GM21423 (cell line): ENCODE measurements around the gene CHD1L.
"Not testable (repeated sequence)": the region's sequence is repeated elsewhere in the genome, so short reads cannot be mapped to it uniquely, and the experiment has no call there.

Experiments used
- ATAC-seq: cut with Tn5 transposase; IDR thresholded peaks from one replicate; pipeline ENCODE4 v1.9.1; 2021; ENCODE audit warnings: mild to moderate bottlenecking, moderate library complexity; ENCODE audit not compliant: unreplicated experiment

CHD1L gene

DNA sequence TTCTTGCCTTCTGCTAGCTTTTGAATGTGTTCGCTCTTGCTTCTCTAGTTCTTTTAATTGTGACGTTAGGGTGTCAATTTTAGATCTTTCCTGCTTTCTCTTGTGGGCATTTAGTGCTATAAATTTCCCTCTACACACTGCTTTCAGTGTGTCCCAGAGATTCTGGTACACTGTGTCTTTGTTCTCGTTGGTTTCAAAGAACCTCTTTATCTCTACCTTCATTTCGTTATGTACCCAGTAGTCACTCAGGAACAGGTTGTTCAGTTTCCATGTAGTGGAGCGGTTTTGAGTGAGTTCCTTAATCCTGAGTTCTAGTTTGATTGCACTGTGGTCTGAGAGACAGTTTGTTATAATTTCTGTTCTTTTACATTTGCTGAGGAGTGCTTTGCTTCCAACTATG, 11.5 kb upstream of the CHD1L start:
- not testable (repeated sequence) for ATAC-seq

DNA sequence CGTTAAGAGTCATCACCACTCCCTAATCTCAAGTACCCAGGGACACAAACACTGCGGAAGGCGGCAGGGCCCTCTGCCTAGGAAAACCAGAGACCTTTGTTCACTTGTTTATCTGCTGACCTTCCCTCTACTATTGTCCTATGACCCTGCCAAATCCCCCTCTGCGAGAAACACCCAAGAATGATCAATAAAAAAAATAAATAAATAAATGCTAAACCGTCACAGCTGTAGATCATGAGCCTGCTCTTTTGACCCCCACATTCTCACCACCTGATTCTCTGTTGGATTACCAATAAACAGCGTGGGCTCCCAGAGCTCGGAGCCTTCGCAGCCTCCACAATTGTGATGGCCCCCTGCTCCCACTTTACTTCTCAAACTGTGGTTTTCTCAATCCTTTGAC, 8.6 kb upstream of the CHD1L start:
- not testable (repeated sequence) for ATAC-seq

GRCh38 chr1:147235822-147236221, 6.7 kb upstream of the CHD1L start:
- ATAC-seq, result no peak

DNA sequence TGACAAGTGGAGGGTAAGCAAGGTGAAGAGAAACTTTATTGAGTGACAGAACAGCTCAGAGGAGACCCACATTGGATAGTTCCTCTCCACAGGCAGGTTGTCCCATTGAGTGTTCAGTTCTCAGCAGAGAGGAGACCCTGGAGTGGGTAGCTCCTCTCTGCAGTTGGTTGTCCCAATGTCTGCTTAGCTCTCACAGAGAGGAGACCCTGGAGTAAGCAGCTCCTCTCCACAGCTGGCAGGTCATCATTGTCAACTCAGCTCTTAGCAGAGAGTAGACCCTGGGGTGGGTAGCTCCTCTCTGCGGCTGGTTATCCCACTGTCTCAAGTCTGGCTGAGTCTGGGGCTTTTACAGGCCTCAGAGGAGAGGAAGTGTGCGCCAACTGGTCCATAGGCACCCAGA, 6.0 kb upstream of the CHD1L start:
- no peak for ATAC-seq

GRCh38 chr1:147236959-147237791, 5.3 kb upstream of the CHD1L start:
- no peak for ATAC-seq

- no peak for ATAC-seq
These were observed 4.2 kb upstream of the CHD1L start for GRCh38 chr1:147238053-147238902.

- ATAC-seq, result no peak
These were observed 3.3 kb upstream of the CHD1L start for GRCh38 chr1:147238925-147239820.

GRCh38 chr1:147240131-147240721, 2.3 kb upstream of the CHD1L start:
- ATAC-seq, result not testable (repeated sequence)

GRCh38 chr1:147241934-147242448, 493 bp upstream of the CHD1L start:
- no peak for ATAC-seq

- ATAC-seq, result peak; percentile 15
These were observed 773 bp downstream of the CHD1L start for GRCh38 chr1:147243228-147243685.

GRCh38 chr1:147243841-147244240, 1.4 kb downstream of the CHD1L start:
- no peak for ATAC-seq

DNA sequence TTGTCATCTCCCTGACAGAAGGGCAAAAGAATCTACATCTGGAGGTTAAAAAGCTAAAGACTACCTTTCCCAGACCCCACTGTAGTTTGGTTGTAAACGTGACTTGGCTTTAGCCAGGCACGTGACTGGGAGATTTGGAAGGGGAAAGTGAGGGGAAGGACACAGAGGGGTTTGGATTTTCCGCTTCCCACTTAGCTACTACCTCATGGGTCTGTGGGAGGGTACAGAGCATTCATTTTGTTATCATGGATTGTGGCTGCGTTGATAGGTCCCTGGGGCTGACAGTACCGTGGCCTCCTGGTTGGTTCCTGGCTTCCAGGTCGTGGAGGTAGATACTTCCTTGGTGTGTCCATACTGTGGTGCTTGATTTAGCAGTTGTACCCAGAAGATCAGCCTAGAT, 2.6 kb downstream of the CHD1L start:
- no peak for ATAC-seq

- no peak for ATAC-seq
These were observed 3.1 kb downstream of the CHD1L start for GRCh38 chr1:147245586-147246021.

DNA sequence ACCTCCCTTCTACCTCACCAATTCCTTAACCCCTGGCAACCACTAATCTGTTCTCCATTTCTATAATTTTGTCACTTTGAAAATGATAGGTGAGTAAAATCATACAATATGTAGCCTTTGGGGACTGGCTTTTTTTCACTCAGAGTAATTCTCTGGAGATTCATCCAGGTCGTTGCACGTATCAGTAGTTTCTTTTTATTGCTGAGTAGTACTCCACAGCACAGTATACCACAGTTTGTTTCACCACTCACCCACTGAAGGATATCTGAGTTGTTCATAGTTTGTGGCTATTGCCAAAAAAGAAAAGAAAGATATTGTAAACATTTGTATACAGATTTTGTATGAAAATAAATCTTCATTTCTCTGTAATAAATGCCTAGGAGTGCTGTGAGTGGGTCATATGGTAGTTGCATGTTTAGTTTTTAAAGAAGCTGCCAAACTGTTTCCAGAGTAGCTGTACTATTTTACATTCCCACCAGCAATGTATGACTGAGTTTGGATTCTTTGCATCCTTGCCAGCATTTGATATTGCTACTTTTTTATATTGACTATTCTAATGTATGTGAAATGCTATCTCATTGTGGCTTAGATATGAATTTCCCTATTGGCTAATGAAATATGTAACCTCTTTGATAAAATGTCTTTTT, 3.7 kb downstream of the CHD1L start:
- ATAC-seq, result no peak

DNA sequence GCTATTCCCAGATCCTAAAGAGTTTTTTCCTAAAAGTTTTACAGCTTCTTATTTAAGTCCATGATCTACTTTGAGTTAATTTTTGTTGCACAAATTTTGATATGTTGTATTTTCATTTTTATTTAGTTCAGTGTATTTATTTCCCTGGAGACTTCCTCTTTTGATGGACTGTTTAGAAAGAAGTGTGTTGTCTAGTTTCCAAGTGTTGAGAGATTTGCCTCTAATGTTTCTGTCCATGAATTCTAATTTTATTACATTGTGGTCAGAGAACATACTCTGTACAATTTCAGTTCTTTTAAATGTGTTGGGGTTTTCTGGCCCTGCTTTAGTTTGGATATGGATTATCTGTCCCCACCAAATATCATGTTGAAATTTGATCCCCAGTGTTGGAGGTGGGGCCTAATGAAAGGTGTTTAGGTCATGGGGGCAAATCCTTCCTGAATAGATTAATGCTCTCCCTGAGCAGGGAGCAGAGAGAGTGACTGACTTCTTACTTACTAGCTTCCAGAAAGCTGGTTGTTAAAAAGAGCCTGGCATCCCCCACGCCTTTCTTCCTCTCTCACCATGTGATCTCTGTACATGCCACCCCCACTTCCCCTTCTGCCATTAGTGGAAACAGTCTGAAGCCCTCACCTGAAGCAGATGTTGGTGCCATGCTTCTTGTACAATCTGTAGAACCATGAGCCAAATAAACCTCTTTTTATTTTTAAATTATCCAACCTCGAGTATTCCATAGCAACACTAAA, 4.6 kb downstream of the CHD1L start:
- no peak for ATAC-seq

- ATAC-seq, result no peak
These were observed 5.3 kb downstream of the CHD1L start for GRCh38 chr1:147247656-147248238.

GRCh38 chr1:147252540-147252939, 10.1 kb downstream of the CHD1L start:
- no peak for ATAC-seq

GRCh38 chr1:147260956-147261355, 18.5 kb downstream of the CHD1L start:
- no peak for ATAC-seq
